ENCODE measurements around the gene CDC7. TPM values are rescaled to one million over a fixed set of nuclear protein-coding genes. Genes with fewer than 3 reads are reported as not detected.

The CDC7 gene
- total and polyA plus RNA-seq, 9 of the 15 experiments (the other 6 are each of a cell fraction or from before 2014, with no cell fraction given): 22.3 to 66.8 (median 44.2) TPM

- TF ChIP-seq BRCA1 (IDR thresholded peaks at IDR 0.05) (no peak), BRCA1 (CRISPR knock-in tag; IDR thresholded peaks at IDR 0.05) (no peak), TOE1 (IDR thresholded peaks at IDR 0.05; ENCODE audit: borderline replicate concordance) (no peak), TOE1 (CRISPR knock-in tag; IDR thresholded peaks at IDR 0.05; ENCODE audit: borderline replicate concordance, low read depth) (no peak), SMARCA5 (IDR thresholded peaks at IDR 0.05) (no peak), ZNF354B (CRISPR knock-in tag; IDR thresholded peaks at IDR 0.05) (no peak), NR2F6 (CRISPR knock-in tag; IDR thresholded peaks at IDR 0.05) (no peak)
These were observed 56.5 kb downstream of the CDC7 start (continued) for GRCh38 chr1:91557039-91557690.

GRCh38 chr1:91557826-91558225 lies 57.2 kb downstream of the CDC7 start:
- Histone ChIP-seq H3K79me2 (ENCODE audit: control insufficient read depth, insufficient read depth, low read length) (no peaks in the 10 kb centered on the region), H3K4me3 (no peak overlapping the region), H3K9me3 (replicated peaks; ENCODE audit: control insufficient read depth, insufficient read depth, low read depth, low read length) (no peaks in the 10 kb centered on the region), H3K27me3 (ENCODE audit: control insufficient read depth in 2 of 2, insufficient read depth in 2 of 2, low read length in 2 of 2) (no peaks in the 10 kb centered on the region), H3K4me2 (ENCODE audit: insufficient read depth, low read length) (no peak overlapping the region), H2AFZ (ENCODE audit: low read depth, low read length) (no peak overlapping the region), H3K27ac (ENCODE audit: extremely low read depth, low read depth, low read length) (no peak overlapping the region), H4K20me1 (replicated peaks; ENCODE audit: control insufficient read depth, insufficient read depth, low read length) (0 out of 2 replicates have a peak, but pooled peaks cover 3% of the 10 kb centered on the region), H3K36me3 (ENCODE audit: control insufficient read depth, insufficient read depth, low read length) (no peaks in the 10 kb centered on the region), H3K9me1 (ENCODE audit: control insufficient read depth, insufficient read depth, low read length) (no peaks in the 10 kb centered on the region), H3K4me1 (replicated peaks in 1 of 2; ENCODE audit: control insufficient read depth in 2 of 2, insufficient read depth in 2 of 2, low read length in 2 of 2) (peaks cover 14 to 38% of the 10 kb centered on the region in 2 experiments), H3K9ac (ENCODE audit: insufficient read depth in 1 of 2, low read depth in 2 of 2, low read length in 2 of 2) (no peak overlapping the region)
- intact Hi-C loops (cut with micrococcal nuclease) (loop anchor here (10.0 kb wide), 2 partner anchors 147 to 177 kb away; no protein-coding TSS in a partner anchor), in situ Hi-C loops (cut with MboI) (no loop called here)
- no peak for FAIRE-seq
- no peak for ATAC-seq
- no peak for DNase-seq (ENCODE audit: extremely low read depth in 1 of 4, low spot score in 3 of 4)
- no peak for TF ChIP-seq FOXK1 (CRISPR knock-in tag; IDR thresholded peaks at IDR 0.05; ENCODE audit: borderline replicate concordance)
- TF ChIP-seq, protein P1, sequence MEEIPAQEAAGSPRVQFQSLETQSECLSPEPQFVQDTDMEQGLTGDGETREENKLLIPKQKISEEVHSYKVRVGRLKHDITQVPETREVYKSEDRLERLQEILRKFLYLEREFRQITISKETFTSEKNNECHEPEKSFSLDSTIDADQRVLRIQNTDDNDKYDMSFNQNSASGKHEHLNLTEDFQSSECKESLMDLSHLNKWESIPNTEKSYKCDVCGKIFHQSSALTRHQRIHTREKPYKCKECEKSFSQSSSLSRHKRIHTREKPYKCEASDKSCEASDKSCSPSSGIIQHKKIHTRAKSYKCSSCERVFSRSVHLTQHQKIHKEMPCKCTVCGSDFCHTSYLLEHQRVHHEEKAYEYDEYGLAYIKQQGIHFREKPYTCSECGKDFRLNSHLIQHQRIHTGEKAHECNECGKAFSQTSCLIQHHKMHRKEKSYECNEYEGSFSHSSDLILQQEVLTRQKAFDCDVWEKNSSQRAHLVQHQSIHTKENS (CRISPR knock-in tag; IDR thresholded peaks at IDR 0.05): no peak
- WGBS (ENCODE audit: insufficient coverage, low coverage, missing lambda C conversion rate): 6% methylated on average over 1 of the region's 1 CpG
- no TSS peak for BruUV-seq (replicated peaks)
- CTCF ChIA-PET (ENCODE audit: low intra/inter-chr PET ratio): no interaction called here
- POLR2A ChIA-PET: no interaction called here
